Left lung (tissue), 10 donors: ENCODE results near the gene FNBP1L. TPM values are rescaled to one million over a fixed set of nuclear protein-coding genes. Genes with fewer than 3 reads are reported as not detected.
A peak's percentile ranks its signal among the peaks of the same experiment; 100 is the strongest.

Experiments
- ATAC-seq: fragments of 200-7000 bp; cut with Tn5 transposase; one replicate; pipeline ENCODE4 v1.9.1; 2020; ENCODE audit warnings: moderate library complexity
- DNase-seq, 4 donors: peaks; one replicate each; pipeline ENCODE4 v3.0.0-alpha.2; 2013 to 2020
- H3K27ac ChIP-seq, 2 donors: fragments of 200-600 bp; sonication (generic) in 1 of 2; one replicate each; pipeline versions ENCODE4 v1.5.0 to v1.8.0; 2020 to 2021
- H3K27me3 ChIP-seq, 2 donors: fragments of 200-600 bp; sonication (generic) in 1 of 2; one replicate each; pipeline versions ENCODE4 v1.5.0 to v1.8.0; 2020 to 2021
- H3K36me3 ChIP-seq, 2 donors: fragments of 200-600 bp; sonication (generic) in 1 of 2; one replicate each; pipeline versions ENCODE4 v1.5.0 to v1.8.0; 2020 to 2021
- H3K4me1 ChIP-seq, 2 donors: fragments of 200-600 bp; one replicate each; pipeline ENCODE4 v1.8.0; 2021
- H3K4me3 ChIP-seq, 2 donors: fragments of 200-600 bp; sonication (generic) in 1 of 2; one replicate each; pipeline versions ENCODE4 v1.5.0 to v1.8.0; 2020 to 2021; ENCODE audit warnings: mild to moderate bottlenecking in 1 of 2
- H3K9me3 ChIP-seq, 2 donors: fragments of 200-600 bp; sonication (generic) in 1 of 2; one replicate each; pipeline versions ENCODE4 v1.5.0 to v1.8.0; 2020 to 2021
- CTCF ChIP-seq, 2 donors: fragments of 200-600 bp; sonication (generic) in 1 of 2; IDR thresholded peaks; one replicate each; pipeline versions ENCODE4 v1.5.0 to v1.8.0; 2021; ENCODE audit warnings: antibody characterized with exemption in 2 of 2
- intact Hi-C, 2 donors: fragments of 100-400 bp; cut with DNase I; formaldehyde crosslinking; loops; one replicate each; pipeline versions ENCODE4 v1.11.2 to v1.14.2; 2022
- polyA plus RNA-seq, 6 donors: library from polyadenylated mRNA; unstranded; fragments of 120-200 nt; gene quantifications; one replicate each; pipeline ENCODE4 v1.2.1, GENCODE V29; 2013; ENCODE audit not compliant: insufficient read length in 6 of 6
- total RNA-seq, 2 donors: library from RNA; stranded (reverse); fragmentation: NEBNext Ultra II Directional; extraction: Animal tissue kit (Norgen Biotek cat#: 25700); gene quantifications; one replicate each; pipeline ENCODE4 v1.2.1, GENCODE V29; 2021
- donor health status: DM: no; HTN: yes; CAD: no.
- donor health status: DM: no; HTN: no; CAD: no.

Gene FNBP1L
- total and polyA plus RNA-seq, 8 donors, result 26.9 to 126 (median 112) TPM

- H3K4me1 ChIP-seq, result peaks cover 0 to 9% of the 10 kb centered on the region in 2 donors
- intact Hi-C loops, result no loop called here
- H3K27me3 ChIP-seq, result no peaks in the 10 kb centered on the region
- ATAC-seq (no peak), DNase-seq (no peak)
- no peak for TF ChIP-seq CTCF (IDR thresholded peaks at IDR 0.05)
- H3K36me3 ChIP-seq, result peaks cover 0 to 5% of the 10 kb centered on the region in 2 donors
- no peak overlapping the region for H3K27ac ChIP-seq
- no peak overlapping the region for H3K4me3 ChIP-seq
- no peaks in the 10 kb centered on the region for H3K9me3 ChIP-seq
Measured at GRCh38 chr1:93595743-93596142, 147.8 kb downstream of the FNBP1L start.

- no peak for ATAC-seq
- no peak for TF ChIP-seq CTCF (IDR thresholded peaks at IDR 0.05)
- Histone ChIP-seq H3K27me3 (no peaks in the 10 kb centered on the region), H3K27ac (no peak overlapping the region), H3K4me1 (peaks cover 0 to 4% of the 10 kb centered on the region in 2 donors), H3K9me3 (no peaks in the 10 kb centered on the region), H3K36me3 (peaks cover 0 to 5% of the 10 kb centered on the region in 2 donors), H3K4me3 (no peak overlapping the region)
- intact Hi-C loops, result no loop called here
- no peak for DNase-seq
Measured at GRCh38 chr1:93596329-93597089, 148.6 kb downstream of the FNBP1L start.

- no peak overlapping the region for H3K27ac ChIP-seq
- DNase-seq, result peak in 2 of 4 donors; percentile 38 to 60
- intact Hi-C loops, result no loop called here
- no peaks in the 10 kb centered on the region for H3K27me3 ChIP-seq
- H3K4me3 ChIP-seq, result no peak overlapping the region
- no peaks in the 10 kb centered on the region for H3K9me3 ChIP-seq
- no peak for ATAC-seq
- no peak for TF ChIP-seq CTCF (IDR thresholded peaks at IDR 0.05)
- no peaks in the 10 kb centered on the region for H3K4me1 ChIP-seq
- no peaks in the 10 kb centered on the region for H3K36me3 ChIP-seq
Measured at GRCh38 chr1:93597709-93598108, 149.8 kb downstream of the FNBP1L start.

GRCh38 chr1:93598396-93598795, 150.5 kb downstream of the FNBP1L start:
- no peak for TF ChIP-seq CTCF (IDR thresholded peaks at IDR 0.05)
- no peak overlapping the region for H3K27ac ChIP-seq

GRCh38 chr1:93598861-93599439, 151.0 kb downstream of the FNBP1L start:
- no peaks in the 10 kb centered on the region for H3K36me3 ChIP-seq
- ATAC-seq (no peak), DNase-seq (no peak)
- no peaks in the 10 kb centered on the region for H3K27me3 ChIP-seq
- no peaks in the 10 kb centered on the region for H3K9me3 ChIP-seq
- intact Hi-C loops, result no loop called here
- no peak overlapping the region for H3K27ac ChIP-seq
- H3K4me3 ChIP-seq, result no peak overlapping the region
- no peak for TF ChIP-seq CTCF (IDR thresholded peaks at IDR 0.05)
- no peaks in the 10 kb centered on the region for H3K4me1 ChIP-seq

More at GRCh38 chr1:93598396-93598795, 150.5 kb downstream of the FNBP1L start:
- H3K9me3 ChIP-seq, result no peaks in the 10 kb centered on the region
- intact Hi-C loops, result no loop called here
- ATAC-seq (no peak), DNase-seq (no peak)
- no peaks in the 10 kb centered on the region for H3K4me1 ChIP-seq
- no peaks in the 10 kb centered on the region for H3K36me3 ChIP-seq
- H3K4me3 ChIP-seq, result no peak overlapping the region
- H3K27me3 ChIP-seq, result no peaks in the 10 kb centered on the region
